ENCODE measurements around the gene DGCR8.

The DGCR8 gene

DNA sequence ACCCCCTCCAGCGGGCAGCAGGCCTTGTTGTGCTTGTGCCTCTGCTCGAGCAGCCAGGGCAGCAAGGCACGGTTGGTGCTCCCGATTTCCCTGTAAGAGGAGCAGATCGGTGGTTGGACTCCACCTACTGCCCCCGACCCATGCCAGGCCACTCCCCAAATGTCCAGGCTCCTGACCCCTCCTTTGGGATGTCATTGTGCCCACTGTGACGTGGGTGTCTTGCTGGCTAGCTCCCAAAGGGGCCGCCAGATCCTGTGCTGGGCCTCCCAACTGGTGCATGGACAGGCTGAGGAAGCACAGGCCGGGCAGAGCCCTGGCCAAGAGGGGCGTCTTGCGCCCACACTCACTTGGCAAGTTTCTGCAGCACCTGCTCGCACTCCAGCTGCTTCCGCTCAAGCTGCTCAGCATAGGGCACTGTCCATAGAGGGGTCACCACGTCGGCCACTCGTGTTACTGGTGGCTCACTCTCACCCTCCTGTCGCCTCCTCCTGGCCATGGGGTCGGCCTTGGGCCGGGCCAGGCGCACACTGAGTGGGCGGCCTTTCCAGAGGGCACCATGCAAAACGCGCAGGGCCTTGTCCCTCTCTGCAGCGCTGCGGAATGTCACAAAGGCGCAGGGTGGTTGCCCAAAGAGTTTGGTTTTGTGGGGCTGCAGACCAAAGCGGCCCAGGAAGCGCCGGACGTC is 35.8 kb downstream of the DGCR8 start, which contains the start of gene RANBP1:
RANBP1 (plus strand) TSS at position 414 of the 685 bp plus-strand sequence; CDS start at position 495, 81 bp downstream.
- peak within 1 kb of the TSS; percentile 99 for H3K9ac ChIP-seq (ENCODE audit: low read length)
- H3K4me2 ChIP-seq (ENCODE audit: low read depth, low read length, poor library complexity, severe bottlenecking) = peak within 1 kb of the TSS; percentile 70
- TF ChIP-seq, protein P1, sequence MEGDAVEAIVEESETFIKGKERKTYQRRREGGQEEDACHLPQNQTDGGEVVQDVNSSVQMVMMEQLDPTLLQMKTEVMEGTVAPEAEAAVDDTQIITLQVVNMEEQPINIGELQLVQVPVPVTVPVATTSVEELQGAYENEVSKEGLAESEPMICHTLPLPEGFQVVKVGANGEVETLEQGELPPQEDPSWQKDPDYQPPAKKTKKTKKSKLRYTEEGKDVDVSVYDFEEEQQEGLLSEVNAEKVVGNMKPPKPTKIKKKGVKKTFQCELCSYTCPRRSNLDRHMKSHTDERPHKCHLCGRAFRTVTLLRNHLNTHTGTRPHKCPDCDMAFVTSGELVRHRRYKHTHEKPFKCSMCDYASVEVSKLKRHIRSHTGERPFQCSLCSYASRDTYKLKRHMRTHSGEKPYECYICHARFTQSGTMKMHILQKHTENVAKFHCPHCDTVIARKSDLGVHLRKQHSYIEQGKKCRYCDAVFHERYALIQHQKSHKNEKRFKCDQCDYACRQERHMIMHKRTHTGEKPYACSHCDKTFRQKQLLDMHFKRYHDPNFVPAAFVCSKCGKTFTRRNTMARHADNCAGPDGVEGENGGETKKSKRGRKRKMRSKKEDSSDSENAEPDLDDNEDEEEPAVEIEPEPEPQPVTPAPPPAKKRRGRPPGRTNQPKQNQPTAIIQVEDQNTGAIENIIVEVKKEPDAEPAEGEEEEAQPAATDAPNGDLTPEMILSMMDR (IDR thresholded peaks at IDR 0.05; ENCODE audit: insufficient read depth, low read length, poor library complexity, severe bottlenecking) = no peak
- TF ChIP-seq EZH2phosphoT487 (conservative IDR thresholded peaks at IDR 0.05; ENCODE audit: low read length) = no peak
- peak within 1 kb of the TSS; percentile 89 for H3K4me3 ChIP-seq (ENCODE audit: insufficient read depth, low read length, poor library complexity, severe bottlenecking)
- H3K9me2 ChIP-seq (replicated peaks; ENCODE audit: insufficient read depth, low read length) = no peaks in the 10 kb centered on the region
- H3K27me3 ChIP-seq (ENCODE audit: low read length) = no peaks in the 10 kb centered on the region
- H3K9me3 ChIP-seq (ENCODE audit: insufficient read depth, low read length) = no peaks in the 10 kb centered on the region
- H2AFZ ChIP-seq (ENCODE audit: low read depth, low read length, severe bottlenecking) = peak within 1 kb of the TSS; percentile 26
- peaks cover 4% of the 10 kb centered on the region; the same call in 1 of the 2 replicates for H3K36me3 ChIP-seq (ENCODE audit: low read length)
- H3F3A ChIP-seq (ENCODE audit: insufficient read depth) = peaks cover 8% of the 10 kb centered on the region
- no peaks in the 10 kb centered on the region for H4K20me1 ChIP-seq (ENCODE audit: low read depth, low read length)
- peaks cover 44% of the 10 kb centered on the region for H3K79me2 ChIP-seq (ENCODE audit: insufficient read depth, low read length)
- peak within 1 kb of the TSS; percentile 51 for H3K27ac ChIP-seq (ENCODE audit: low read depth, low read length)

DNA sequence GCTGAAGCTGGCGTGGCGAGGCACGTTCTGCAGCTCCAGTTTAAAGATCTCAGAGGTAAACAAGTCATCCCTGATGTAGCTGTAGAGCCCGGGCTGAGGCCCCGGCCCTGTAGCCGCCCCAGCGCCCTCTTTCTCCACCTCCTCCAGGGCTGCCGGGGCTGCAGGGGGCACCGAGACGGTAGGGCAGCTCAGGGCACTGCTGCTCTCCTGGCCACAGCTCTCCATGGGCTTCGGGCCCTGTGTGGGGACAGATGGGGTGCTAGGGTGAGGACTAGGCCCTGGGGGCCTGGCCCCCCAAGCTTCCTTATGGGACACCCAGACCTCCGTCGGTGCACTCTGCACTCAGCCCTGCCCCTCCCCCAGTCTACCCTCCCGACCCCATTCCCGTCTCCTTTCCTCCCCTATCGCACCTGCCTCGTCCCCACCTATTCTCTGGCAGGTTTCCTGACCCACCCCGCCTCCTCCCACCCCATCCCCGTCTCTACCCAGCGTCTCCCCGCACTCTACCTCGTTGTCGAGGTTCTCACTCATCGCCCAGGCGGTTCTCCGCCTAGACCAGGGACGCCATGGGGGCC is 36.4 kb downstream of the DGCR8 start:
- H3K36me3 ChIP-seq (ENCODE audit: low read length) = peaks cover 4% of the 10 kb centered on the region; the same call in 1 of the 2 replicates
- H3K27me3 ChIP-seq (ENCODE audit: low read length) = no peaks in the 10 kb centered on the region
- H3K4me3 ChIP-seq (ENCODE audit: insufficient read depth, low read length, poor library complexity, severe bottlenecking) = peak overlapping the region; percentile 89
- H4K20me1 ChIP-seq (ENCODE audit: low read depth, low read length) = no peaks in the 10 kb centered on the region
- H3K4me2 ChIP-seq (ENCODE audit: low read depth, low read length, poor library complexity, severe bottlenecking) = peak overlapping the region; percentile 70
- TF ChIP-seq EZH2phosphoT487 (conservative IDR thresholded peaks at IDR 0.05; ENCODE audit: low read length) = no peak
- TF ChIP-seq, protein P1 (IDR thresholded peaks at IDR 0.05; ENCODE audit: insufficient read depth, low read length, poor library complexity, severe bottlenecking) = no peak
- H3K79me2 ChIP-seq (ENCODE audit: insufficient read depth, low read length) = peaks cover 48% of the 10 kb centered on the region
- peak overlapping the region; percentile 51 for H3K27ac ChIP-seq (ENCODE audit: low read depth, low read length)
- H3K9ac ChIP-seq (ENCODE audit: low read length) = peak overlapping the region; percentile 99
- no peaks in the 10 kb centered on the region for H3K9me3 ChIP-seq (ENCODE audit: insufficient read depth, low read length)
- peak overlapping the region; percentile 26 for H2AFZ ChIP-seq (ENCODE audit: low read depth, low read length, severe bottlenecking)
- no peaks in the 10 kb centered on the region for H3K9me2 ChIP-seq (replicated peaks; ENCODE audit: insufficient read depth, low read length)
- 0 out of 2 replicates have a peak, but pooled peaks cover 3% of the 10 kb centered on the region for H3F3A ChIP-seq (ENCODE audit: insufficient read depth)

DNA sequence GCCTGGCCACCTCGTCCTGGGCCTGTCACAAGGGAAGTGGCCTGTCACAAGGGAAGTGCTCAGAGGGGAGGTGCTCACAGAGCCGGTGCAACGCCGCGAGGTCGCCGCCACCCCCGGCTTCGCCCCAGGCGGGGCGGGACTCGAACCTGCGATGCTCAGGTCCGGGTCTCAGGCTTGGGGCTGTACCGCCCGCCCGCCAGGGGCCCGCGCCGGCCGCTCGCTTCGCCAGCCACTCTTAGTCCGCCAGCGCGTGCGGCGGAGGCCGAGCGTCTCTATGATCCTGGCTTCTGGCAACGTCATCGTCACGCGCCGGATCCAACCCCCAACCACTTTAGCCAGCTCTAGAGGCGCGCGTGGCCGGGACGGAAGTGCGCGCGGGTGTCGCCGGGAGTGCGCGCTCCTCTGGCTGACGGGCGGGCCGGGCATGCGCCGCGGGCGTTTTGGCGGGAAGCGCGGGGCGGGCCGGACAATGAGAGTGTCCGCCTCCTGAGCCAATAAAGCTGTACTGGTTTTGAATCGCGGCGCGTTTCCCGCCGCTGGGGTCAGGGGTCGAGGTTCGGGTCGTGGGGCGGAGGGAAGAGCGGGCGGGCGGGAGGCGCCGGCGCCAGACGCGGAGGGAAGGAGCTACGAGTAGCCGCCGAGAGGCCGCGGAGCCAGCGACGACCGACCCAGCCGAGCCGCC is 37.1 kb downstream of the DGCR8 start, which contains the start of gene TRMT2A:
TRMT2A (minus strand) TSS at position 276 of the 682 bp plus-strand sequence. CDS start 320 bp downstream, outside the sequence.
- peak within 1 kb of the TSS; percentile 26 for H2AFZ ChIP-seq (ENCODE audit: low read depth, low read length, severe bottlenecking)
- no peaks in the 10 kb centered on the region for H3K9me2 ChIP-seq (replicated peaks; ENCODE audit: insufficient read depth, low read length)
- H3F3A ChIP-seq (ENCODE audit: insufficient read depth) = 0 out of 2 replicates have a peak, but pooled peaks cover 2% of the 10 kb centered on the region
- peak within 1 kb of the TSS; percentile 95 for H3K4me3 ChIP-seq (ENCODE audit: insufficient read depth, low read length, poor library complexity, severe bottlenecking)
- H3K4me2 ChIP-seq (ENCODE audit: low read depth, low read length, poor library complexity, severe bottlenecking) = peak within 1 kb of the TSS; percentile 83
- TF ChIP-seq, protein P1 (IDR thresholded peaks at IDR 0.05; ENCODE audit: insufficient read depth, low read length, poor library complexity, severe bottlenecking) = no peak
- TF ChIP-seq EZH2phosphoT487 (conservative IDR thresholded peaks at IDR 0.05; ENCODE audit: low read length) = no peak
- peaks cover 4% of the 10 kb centered on the region; the same call in 1 of the 2 replicates for H3K36me3 ChIP-seq (ENCODE audit: low read length)
- H3K9ac ChIP-seq (ENCODE audit: low read length) = peak within 1 kb of the TSS; percentile 99
- H3K27me3 ChIP-seq (ENCODE audit: low read length) = no peaks in the 10 kb centered on the region
- H3K79me2 ChIP-seq (ENCODE audit: insufficient read depth, low read length) = peaks cover 54% of the 10 kb centered on the region
- H3K9me3 ChIP-seq (ENCODE audit: insufficient read depth, low read length) = no peaks in the 10 kb centered on the region
- H3K27ac ChIP-seq (ENCODE audit: low read depth, low read length) = peak within 1 kb of the TSS; percentile 51
- H4K20me1 ChIP-seq (ENCODE audit: low read depth, low read length) = no peaks in the 10 kb centered on the region

Data from SU-DHL-6 (cell line).